HG03280 (cell line): ENCODE data around the gene SHMT2.

Experiments used
- ATAC-seq: cut with Tn5 transposase; IDR thresholded peaks from one replicate; pipeline ENCODE4 v1.9.1; 2021; ENCODE audit warnings: mild to moderate bottlenecking, moderate library complexity; ENCODE audit not compliant: unreplicated experiment

Gene SHMT2

GRCh38 chr12:57238854-57239554, 9.5 kb downstream of the SHMT2 start:
- peak; percentile 51 for ATAC-seq

DNA sequence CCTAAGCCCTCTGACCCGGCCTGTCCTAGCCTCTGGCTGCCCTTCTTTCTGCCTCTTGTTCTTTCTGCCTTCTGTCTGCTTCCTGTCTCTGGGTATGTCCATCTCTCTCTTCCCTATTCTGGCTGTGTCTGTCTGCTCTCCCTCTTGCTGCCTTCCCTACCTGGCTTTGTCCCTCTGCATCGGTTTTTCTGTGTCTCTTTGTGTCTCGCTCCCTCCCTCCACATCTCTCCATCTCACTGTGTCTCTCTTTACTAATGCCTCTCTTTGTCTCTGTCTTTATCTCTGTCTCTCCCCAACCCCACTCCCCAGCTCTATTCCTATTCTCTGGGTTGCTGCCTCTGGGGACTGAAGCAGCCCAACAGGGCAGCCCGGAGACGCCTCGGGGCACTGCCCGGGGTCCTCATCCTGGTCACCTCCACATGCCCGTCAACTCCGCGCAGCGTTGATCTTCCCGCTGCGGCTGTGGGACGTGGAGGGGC, 10.1 kb downstream of the SHMT2 start:
- ATAC-seq: no peak

- ATAC-seq: no peak
These were observed 10.8 kb downstream of the SHMT2 start for GRCh38 chr12:57240066-57240921.

GRCh38 chr12:57240926-57241401, 11.5 kb downstream of the SHMT2 start:
- no peak for ATAC-seq

DNA sequence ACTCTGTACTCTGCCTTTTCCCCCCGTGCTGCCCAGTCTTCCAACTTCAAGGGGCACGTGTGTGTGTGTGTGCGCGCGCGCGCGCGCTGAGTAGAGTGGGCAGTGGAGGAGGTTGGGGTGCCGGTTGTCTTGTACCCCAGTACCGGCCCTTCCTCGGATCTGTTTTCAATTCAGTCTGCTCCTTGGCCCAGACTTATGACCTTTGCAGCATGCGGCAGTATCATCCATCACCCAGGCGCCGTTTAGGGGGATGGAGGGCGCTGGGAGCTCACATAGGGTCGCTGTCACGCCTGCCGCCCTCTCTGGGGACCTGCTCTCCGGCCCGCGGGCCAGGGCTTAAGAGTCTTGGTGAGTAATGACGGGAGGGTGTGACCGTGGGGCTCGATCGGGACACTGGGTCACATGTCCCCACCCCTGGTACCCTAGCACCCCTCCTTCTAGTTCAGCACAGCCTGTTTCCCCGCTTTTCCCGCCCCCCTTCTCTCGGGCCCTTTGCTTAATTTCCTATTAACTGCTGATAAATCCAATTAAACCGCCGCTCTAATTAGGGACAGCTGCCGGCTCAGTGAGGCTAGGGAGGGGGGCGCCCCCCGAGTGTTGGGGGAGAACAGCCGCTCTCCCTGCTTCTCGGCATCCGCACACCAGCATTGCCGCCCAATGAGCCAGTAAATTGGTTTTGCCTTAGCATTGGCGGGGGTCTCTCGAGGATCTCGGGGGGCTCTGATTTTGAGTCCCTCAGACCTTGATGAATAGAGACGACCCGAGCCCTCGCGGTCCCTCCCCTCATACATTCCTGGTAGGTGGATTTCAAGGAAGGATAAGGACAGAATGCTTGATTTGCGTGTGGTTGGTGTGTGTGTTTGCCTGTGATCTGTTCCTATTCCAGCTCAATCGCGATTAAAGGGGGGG, 12.1 kb downstream of the SHMT2 start:
- no peak for ATAC-seq

GRCh38 chr12:57242329-57242690, 12.8 kb downstream of the SHMT2 start:
- no peak for ATAC-seq

DNA sequence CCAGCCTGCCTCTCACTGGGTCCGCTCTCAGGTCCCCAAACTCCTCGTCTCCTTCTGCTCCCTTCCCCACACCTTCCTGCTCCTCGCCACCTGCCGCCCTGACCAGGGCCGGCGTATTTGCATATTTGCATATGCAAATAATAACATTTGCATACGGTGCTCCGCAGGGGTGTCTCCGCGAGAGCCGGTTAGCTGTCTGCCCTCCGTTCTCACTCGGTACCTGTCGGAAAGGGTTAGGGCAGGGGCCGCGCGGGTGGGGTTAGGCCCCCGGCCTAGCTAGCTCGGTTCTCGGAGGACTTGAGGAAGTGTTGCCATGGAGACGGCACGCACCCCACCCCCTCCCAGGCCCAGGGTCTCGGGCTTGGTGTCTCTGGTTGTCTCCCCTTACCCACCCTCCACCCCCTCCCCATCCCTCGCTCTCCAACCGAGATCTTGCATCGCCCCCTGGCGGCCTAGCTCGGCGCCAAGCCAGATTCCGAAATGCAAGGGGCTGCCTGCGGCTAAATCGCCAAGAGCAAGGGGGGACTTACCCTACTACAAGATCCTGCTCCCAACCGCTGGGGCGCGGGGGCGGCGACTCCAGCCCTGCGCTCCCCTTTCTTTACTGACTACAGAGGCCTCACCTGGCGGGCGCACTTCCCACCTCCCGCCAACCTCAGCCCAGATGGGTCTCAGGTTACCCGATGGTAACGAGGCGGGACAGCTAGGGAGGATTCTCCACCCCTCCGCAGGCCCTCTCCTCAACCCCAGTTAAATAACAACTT, 13.4 kb downstream of the SHMT2 start:
- ATAC-seq: peak; percentile 37

GRCh38 chr12:57243521-57244311, 14.2 kb downstream of the SHMT2 start:
- ATAC-seq: no peak

DNA sequence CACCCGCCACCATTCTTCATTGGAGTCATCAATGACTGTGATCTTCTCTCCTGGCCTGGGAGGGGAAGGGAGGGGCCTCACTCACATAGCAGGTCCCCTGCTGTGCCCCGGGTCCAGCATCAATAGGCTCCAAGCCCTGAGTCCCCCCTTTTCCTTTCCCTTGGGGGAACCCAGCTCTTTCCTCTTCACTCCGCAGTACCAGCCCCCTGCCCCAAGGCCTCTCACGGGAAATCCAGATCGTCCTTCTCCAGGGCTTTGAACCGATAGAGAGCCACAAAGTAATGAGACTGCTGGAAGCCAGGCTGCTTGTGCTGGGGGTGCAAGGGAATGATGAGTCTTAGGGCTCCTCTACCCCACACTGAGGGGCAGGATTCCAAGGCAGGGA, 14.8 kb downstream of the SHMT2 start:
- no peak for ATAC-seq

DNA sequence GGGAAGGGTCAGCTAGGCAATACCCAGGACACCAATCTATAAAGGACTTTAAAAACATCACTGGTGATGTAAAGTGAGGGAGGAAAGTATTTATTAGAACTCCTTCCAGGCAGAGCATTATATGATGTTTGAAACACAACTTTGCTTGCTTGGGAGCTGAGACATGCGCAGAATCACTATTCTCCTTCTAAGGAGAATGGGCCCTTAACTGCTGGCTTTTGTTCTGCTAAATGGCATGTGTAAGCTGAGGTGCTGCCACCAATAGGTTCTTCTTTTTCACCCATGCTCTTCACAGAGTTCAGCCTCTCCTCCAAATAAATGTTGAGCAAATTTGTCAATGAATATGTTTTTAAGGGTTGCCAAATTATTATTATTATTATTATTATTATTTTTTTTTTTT, 17.5 kb downstream of the SHMT2 start:
- no peak for ATAC-seq

GRCh38 chr12:57248934-57249742, 19.6 kb downstream of the SHMT2 start:
- no peak for ATAC-seq

DNA sequence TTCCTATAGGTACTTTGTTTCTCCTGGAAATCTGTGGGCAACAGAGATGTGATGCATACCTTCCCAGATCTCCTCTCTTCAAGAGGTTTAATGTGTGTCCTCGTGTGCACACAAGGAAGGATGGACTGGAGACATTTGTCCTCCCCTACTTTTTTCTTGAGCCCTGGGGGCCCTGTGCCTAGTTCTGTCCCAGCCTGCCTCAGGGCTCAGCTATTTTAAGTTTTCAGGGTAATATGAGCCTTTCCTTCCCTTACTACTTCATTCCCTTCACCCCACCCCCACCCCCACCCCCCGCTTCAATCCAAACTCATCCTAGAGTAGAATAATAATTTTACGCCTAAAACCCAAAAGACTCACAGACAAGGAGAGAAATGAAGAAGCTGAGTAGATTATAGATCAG, 21.0 kb downstream of the SHMT2 start:
- ATAC-seq: no peak

GRCh38 chr12:57250956-57251355, 21.4 kb downstream of the SHMT2 start, which contains the start of gene STAC3:
Gene STAC3, minus strand, starts transcription at chr12:57251187. Its CDS starts 1,551 bp downstream, at chr12:57249636.
- no peak for ATAC-seq

GRCh38 chr12:57254506-57255280, 25.2 kb downstream of the SHMT2 start:
- no peak for ATAC-seq

DNA sequence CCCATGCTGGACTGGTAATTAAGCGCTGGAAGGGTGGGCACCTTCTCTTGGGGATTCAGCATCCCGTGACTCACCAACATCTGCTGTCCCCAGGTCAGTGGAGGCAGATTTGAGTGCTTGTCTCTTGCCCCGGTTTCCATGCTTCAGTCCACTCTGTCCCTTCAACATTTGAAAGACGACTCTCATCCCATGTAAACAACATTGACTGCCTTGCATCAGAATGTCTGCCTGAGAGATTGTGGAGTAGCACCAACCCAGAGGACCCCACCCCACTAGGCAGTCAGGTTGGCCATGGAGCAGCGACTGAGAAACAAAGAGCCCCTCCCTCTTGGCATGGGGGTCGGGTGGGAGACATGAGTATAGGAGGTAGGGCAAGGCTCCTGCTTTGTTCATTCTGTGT, 26.4 kb downstream of the SHMT2 start:
- ATAC-seq: no peak

DNA sequence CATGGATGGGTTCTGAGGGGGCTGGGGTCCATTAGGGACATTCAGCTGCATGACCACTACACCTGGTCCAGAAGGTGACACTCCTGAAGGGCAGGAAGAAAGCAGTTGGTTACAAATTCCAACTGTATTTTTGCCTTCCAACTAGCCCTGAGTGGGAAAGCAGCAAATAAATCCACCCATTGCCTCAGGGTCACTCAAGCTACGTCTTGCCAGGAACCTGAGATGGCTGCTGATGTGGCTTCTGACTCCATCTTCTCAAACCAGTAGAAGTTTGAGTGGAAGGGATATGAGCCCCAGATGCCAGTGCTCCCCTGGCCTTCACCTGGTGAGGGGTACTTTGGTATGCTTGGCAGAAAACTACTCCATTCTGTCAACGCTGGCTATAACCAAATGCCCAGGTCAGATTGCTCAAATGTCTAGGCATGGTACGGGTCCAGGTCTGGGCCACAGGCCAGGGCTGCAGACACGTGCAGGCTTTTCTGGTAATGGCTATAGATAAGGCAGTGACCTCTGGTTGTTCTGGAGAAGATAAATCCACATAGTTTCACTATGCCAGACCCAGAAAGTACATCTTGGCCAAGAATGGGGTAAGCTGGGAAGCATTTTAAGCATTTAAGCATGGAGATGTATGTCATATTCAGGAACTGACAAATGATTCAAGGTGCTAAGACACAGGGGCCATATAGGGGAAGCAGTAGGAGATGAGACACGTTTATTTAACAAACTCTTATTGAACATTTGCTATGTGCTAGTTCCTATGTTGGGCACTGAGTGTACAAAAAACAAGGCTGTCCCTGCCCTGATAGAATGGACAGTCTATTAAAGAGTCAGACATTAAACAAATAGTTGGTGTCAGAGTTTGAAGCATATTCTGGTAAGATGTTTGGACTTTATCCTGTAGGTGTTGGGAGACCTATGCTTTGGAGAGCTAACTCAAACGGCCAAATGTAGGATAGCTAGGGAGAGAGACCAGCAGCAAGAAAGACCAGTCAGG, 29.8 kb downstream of the SHMT2 start:
- no peak for ATAC-seq

- ATAC-seq: no peak
These were observed 30.9 kb downstream of the SHMT2 start for GRCh38 chr12:57260366-57260765.
